Smooth muscle cell (in vitro differentiated cells): ENCODE data around the gene KIF6. TPM values are rescaled to one million over a fixed set of nuclear protein-coding genes. Genes with fewer than 3 reads are reported as not detected.

ENCODE experiments used
- DNase-seq: peaks from one replicate; lab custom pipeline; 2025; ENCODE audit not compliant: unreplicated experiment; lab: John Stamatoyannopoulos, UW
- H2AFZ ChIP-seq: fragments of 200-600 bp; sonication (generic); 2 replicates; pipeline ENCODE4 v1.6.0; 2016; ENCODE audit warnings: antibody characterized with exemption, low read depth, mild to moderate bottlenecking
- H3F3A ChIP-seq: fragments of 200-600 bp; sonication (generic); 2 replicates; pipeline ENCODE4 v1.6.0; 2017; ENCODE audit warnings: antibody characterized with exemption, low read depth
- H3K27ac ChIP-seq: fragments of 200-600 bp; sonication (generic); 2 replicates; pipeline ENCODE4 v1.5.1; 2016; ENCODE audit warnings: low read depth, mild to moderate bottlenecking
- H3K27me3 ChIP-seq: fragments of 200-600 bp; sonication (generic); 2 replicates; pipeline ENCODE4 v1.6.1; 2016; ENCODE audit warnings: low read depth, mild to moderate bottlenecking
- H3K36me3 ChIP-seq: fragments of 200-600 bp; sonication (generic); 2 replicates; pipeline ENCODE4 v1.5.1; 2016; ENCODE audit warnings: low read depth
- H3K4me1 ChIP-seq: fragments of 200-600 bp; sonication (generic); 2 replicates; pipeline ENCODE4 v1.5.1; 2016; ENCODE audit warnings: low read depth
- H3K4me2 ChIP-seq: fragments of 200-600 bp; sonication (generic); 2 replicates; pipeline ENCODE4 v1.6.0; 2016; ENCODE audit warnings: mild to moderate bottlenecking
- H3K4me3 ChIP-seq: fragments of 200-600 bp; sonication (generic); 2 replicates; pipeline ENCODE4 v1.5.1; 2016; ENCODE audit warnings: mild to moderate bottlenecking
- H3K79me2 ChIP-seq: fragments of 200-600 bp; sonication (generic); 2 replicates; pipeline ENCODE4 v1.6.0; 2016; ENCODE audit warnings: low read depth, mild to moderate bottlenecking
- H3K9ac ChIP-seq: fragments of 200-600 bp; sonication (generic); 2 replicates; pipeline ENCODE4 v1.6.0; 2016; ENCODE audit warnings: low read depth
- H3K9me3 ChIP-seq: fragments of 200-600 bp; sonication (generic); replicated peaks from 2 replicates; pipeline ENCODE4 v1.5.1; 2016; ENCODE audit warnings: low read depth
- H4K20me1 ChIP-seq: fragments of 200-600 bp; sonication (generic); 2 replicates; pipeline ENCODE4 v1.6.0; 2016; ENCODE audit warnings: low read depth
- WGBS: methylation state at CpG from one replicate; pipeline ENCODE4 v1.1.7; 2016; ENCODE audit warnings: low lambda C conversion rate; 5-methylcytosine and 5-hydroxymethylcytosine counted together
- polyA plus RNA-seq: library from polyadenylated mRNA; unstranded; fragments of >200 nt; fragmentation: Nextera tagmentation; extraction: Ambion mirVana; gene quantifications from 2 replicates; pipeline ENCODE4 v1.2.1, GENCODE V29; 2016
- total RNA-seq: library from RNA; depleted of rRNA; stranded (reverse); fragments of >200 nt; gene quantifications from 2 replicates; pipeline ENCODE4 v1.2.3, GENCODE V29; 2014
- TF ChIP-seq, protein P1 (sequence below): fragments of 200-600 bp; sonication (generic); IDR thresholded peaks from 2 replicates; pipeline ENCODE4 v1.5.1; 2017; ENCODE audit warnings: borderline replicate concordance, mild to moderate bottlenecking, antibody characterized with exemption; ENCODE audit not compliant: insufficient read depth, poor library complexity, severe bottlenecking

The KIF6 gene
- total and polyA plus RNA-seq, 2 experiments from 2014 or later, result 1.1 to 1.5 TPM

DNA sequence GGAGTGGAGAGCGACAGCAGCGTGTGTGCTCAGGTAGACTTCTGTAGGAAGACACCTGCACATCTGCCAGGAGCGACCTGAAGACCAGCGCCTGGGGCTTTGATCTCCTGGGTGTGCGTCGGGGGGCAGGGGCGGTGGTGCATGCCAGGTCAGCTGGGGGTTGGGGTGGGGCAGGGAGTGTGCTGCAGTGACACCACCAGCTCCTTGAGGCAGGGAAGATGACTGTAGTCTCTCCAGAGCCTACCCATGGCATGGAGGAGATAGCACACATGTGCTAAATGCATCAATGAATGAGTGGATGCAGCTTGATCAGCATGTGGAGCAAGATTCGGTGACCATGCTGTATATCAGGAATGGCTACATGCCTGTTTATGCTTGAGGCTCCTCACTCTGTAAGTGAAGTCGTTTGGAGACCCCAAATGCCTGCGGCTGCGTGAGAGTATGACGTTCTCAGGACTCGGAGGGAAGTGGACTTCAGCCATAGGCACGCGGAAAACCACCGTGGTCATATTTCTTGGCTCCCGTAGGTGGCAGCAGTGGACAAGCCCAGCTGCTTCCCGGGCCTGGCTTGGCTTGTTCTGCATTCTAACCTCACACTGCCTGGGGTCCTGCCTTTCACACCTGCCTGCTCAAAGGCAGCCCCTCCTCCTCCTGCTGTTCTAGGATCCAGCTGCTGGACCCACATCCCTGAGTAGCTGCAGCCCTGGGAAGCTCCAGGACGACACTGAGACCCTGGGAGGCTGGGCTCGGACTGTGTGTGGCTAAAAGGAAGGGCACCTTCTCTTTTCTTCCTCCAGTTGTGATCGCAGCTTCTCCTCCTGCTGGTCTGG, 363.3 kb downstream of the KIF6 start:
- TF ChIP-seq, protein P1, sequence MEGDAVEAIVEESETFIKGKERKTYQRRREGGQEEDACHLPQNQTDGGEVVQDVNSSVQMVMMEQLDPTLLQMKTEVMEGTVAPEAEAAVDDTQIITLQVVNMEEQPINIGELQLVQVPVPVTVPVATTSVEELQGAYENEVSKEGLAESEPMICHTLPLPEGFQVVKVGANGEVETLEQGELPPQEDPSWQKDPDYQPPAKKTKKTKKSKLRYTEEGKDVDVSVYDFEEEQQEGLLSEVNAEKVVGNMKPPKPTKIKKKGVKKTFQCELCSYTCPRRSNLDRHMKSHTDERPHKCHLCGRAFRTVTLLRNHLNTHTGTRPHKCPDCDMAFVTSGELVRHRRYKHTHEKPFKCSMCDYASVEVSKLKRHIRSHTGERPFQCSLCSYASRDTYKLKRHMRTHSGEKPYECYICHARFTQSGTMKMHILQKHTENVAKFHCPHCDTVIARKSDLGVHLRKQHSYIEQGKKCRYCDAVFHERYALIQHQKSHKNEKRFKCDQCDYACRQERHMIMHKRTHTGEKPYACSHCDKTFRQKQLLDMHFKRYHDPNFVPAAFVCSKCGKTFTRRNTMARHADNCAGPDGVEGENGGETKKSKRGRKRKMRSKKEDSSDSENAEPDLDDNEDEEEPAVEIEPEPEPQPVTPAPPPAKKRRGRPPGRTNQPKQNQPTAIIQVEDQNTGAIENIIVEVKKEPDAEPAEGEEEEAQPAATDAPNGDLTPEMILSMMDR, result peak; percentile 73
- Histone ChIP-seq H2AFZ (peak overlapping the region; percentile 43), H3K27me3 (no peaks in the 10 kb centered on the region), H3K79me2 (no peaks in the 10 kb centered on the region), H3K36me3 (no peaks in the 10 kb centered on the region), H3K4me2 (peak overlapping the region; percentile 58), H3F3A (no peaks in the 10 kb centered on the region), H3K27ac (peak overlapping the region; percentile 14), H3K9ac (no peak overlapping the region), H3K4me1 (no peaks in the 10 kb centered on the region), H3K9me3 (no peaks in the 10 kb centered on the region), H3K4me3 (no peak overlapping the region), H4K20me1 (no peaks in the 10 kb centered on the region)
- WGBS, result 26% methylated on average over 16 of the region's 21 CpGs
- peak; percentile 29 for DNase-seq

GRCh38 chr6:39360378-39360777, 364.8 kb downstream of the KIF6 start:
- Histone ChIP-seq H3K27ac (no peak overlapping the region), H3K4me3 (no peak overlapping the region), H4K20me1 (no peaks in the 10 kb centered on the region), H3F3A (no peaks in the 10 kb centered on the region), H3K9ac (no peak overlapping the region), H2AFZ (no peak overlapping the region), H3K9me3 (no peaks in the 10 kb centered on the region), H3K4me2 (no peak overlapping the region), H3K79me2 (no peaks in the 10 kb centered on the region), H3K4me1 (no peaks in the 10 kb centered on the region), H3K36me3 (no peaks in the 10 kb centered on the region), H3K27me3 (no peaks in the 10 kb centered on the region)
- DNase-seq, result no peak
- WGBS, result 87% methylated on average over 9 of the region's 9 CpGs
- TF ChIP-seq, protein P1, result no peak

DNA sequence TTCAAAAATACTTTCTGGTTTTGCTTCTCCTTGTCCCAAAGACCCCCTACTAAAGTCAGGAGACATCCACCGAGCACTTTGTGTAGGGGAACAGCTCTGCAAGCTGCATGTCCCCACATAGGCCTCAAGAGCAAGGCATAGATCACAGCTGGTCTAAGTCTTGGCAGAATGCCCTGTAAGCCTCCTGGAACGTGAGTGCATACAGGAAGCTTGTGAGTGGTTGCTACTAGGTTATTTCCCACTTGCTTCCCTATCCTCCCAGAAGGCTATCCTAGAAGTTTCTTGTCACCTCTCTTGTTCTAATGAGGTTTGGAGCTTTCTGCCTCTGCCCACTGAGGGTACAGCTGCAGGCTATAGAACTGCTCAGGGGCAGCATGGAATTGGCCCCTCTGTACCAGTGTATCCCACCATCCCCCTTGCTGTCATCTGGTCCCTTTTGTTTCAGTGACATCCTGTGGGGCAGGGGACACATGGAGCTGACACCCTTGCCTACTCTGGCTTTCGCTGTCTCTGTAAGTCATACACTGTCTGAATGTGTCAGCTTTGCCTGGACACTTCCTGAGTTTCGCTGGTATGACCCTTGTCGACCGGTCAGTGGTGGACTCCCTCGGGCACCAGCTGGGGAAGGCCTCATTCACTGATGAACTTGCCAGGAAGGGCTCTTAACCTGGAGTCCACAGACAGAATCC, 367.1 kb downstream of the KIF6 start:
- H3K9me3 ChIP-seq, result no peaks in the 10 kb centered on the region
- no peak overlapping the region for H2AFZ ChIP-seq
- WGBS, result 77% methylated on average over 7 of the region's 7 CpGs
- no peak overlapping the region for H3K27ac ChIP-seq
- H3F3A ChIP-seq, result no peaks in the 10 kb centered on the region
- H3K9ac ChIP-seq, result no peak overlapping the region
- no peaks in the 10 kb centered on the region for H3K36me3 ChIP-seq
- H3K4me3 ChIP-seq, result no peak overlapping the region
- H3K79me2 ChIP-seq, result no peaks in the 10 kb centered on the region
- TF ChIP-seq, protein P1, result no peak
- H3K27me3 ChIP-seq, result peaks cover 3% of the 10 kb centered on the region
- H3K4me1 ChIP-seq, result no peaks in the 10 kb centered on the region
- H3K4me2 ChIP-seq, result no peak overlapping the region
- H4K20me1 ChIP-seq, result no peaks in the 10 kb centered on the region
- no peak for DNase-seq
